PC-3 (cell line): ENCODE results near the gene ARHGEF17. TPM values are rescaled to one million over a fixed set of nuclear protein-coding genes. Genes with fewer than 3 reads are reported as not detected.

Experiments
- ATAC-seq: fragments of 200-7000 bp; cut with Tn5 transposase; 2 replicates; pipeline ENCODE4 v1.9.1; 2020; ENCODE audit warnings: mild to moderate bottlenecking, moderate library complexity
- BruUV-seq: library from RNA; stranded (reverse); fragments of 400-500 nt; replicated peaks from 2 replicates; lab custom pipeline; 2021; lab: Mats Ljungman, UMichigan
- CTCF ChIA-PET: fragments of 300-600 bp; sonication (Branson Sonifier 250); formaldehyde crosslinking; loops from one replicate; lab custom pipeline; 2022; ENCODE audit warnings: antibody characterized with exemption; lab: Charles Lee
- POLR2A ChIA-PET: fragments of 300-600 bp; sonication (Branson Sonifier 250); formaldehyde crosslinking; loops from one replicate; lab custom pipeline; 2022; ENCODE audit warnings: antibody characterized with exemption; ENCODE audit not compliant: unreplicated experiment; lab: Charles Lee
- DNase-seq: peaks from one replicate; pipeline ENCODE4 v3.0.0-alpha.2; 2015
- H2AFZ ChIP-seq: fragments of 300-600 bp; sonication (generic); 2 replicates; pipeline ENCODE4 v1.6.0; 2016; ENCODE audit warnings: antibody characterized with exemption, low read length
- H3F3A ChIP-seq: fragments of 300-600 bp; sonication (generic); one replicate; pipeline ENCODE4 v1.6.0; 2017; ENCODE audit warnings: antibody characterized with exemption, low read length, control low read depth, mild to moderate bottlenecking; ENCODE audit not compliant: unreplicated experiment
- H3K27ac ChIP-seq: fragments of 300-600 bp; sonication (generic); 2 replicates; pipeline ENCODE4 v1.5.1; 2016; ENCODE audit warnings: mild to moderate bottlenecking, low read length
- H3K27me3 ChIP-seq: fragments of 300-600 bp; sonication (generic); 2 replicates; pipeline ENCODE4 v1.6.1; 2016; ENCODE audit warnings: low read length, mixed read lengths
- H3K36me3 ChIP-seq: fragments of 300-600 bp; sonication (generic); 2 replicates; pipeline ENCODE4 v1.6.1; 2016; ENCODE audit warnings: low read depth, mixed run types, low read length, mixed read lengths
- H3K4me1 ChIP-seq: fragments of 300-600 bp; sonication (generic); 2 replicates; pipeline ENCODE4 v1.5.1; 2016; ENCODE audit warnings: low read length; ENCODE audit not compliant: insufficient read depth
- H3K4me2 ChIP-seq: fragments of 300-600 bp; sonication (generic); 2 replicates; pipeline ENCODE4 v1.6.0; 2016; ENCODE audit warnings: low read length
- H3K4me3 ChIP-seq: fragments of 300-600 bp; sonication (generic); 2 replicates; pipeline ENCODE4 v1.5.1; 2016; ENCODE audit warnings: mild to moderate bottlenecking, low read length, mixed read lengths
- H3K79me2 ChIP-seq: fragments of 300-600 bp; sonication (generic); 2 replicates; pipeline ENCODE4 v1.6.1; 2017; ENCODE audit warnings: low read length, mixed read lengths
- H3K9ac ChIP-seq: fragments of 300-600 bp; sonication (generic); 2 replicates; pipeline ENCODE4 v1.6.0; 2016; ENCODE audit warnings: mild to moderate bottlenecking, low read length
- H3K9me2 ChIP-seq: fragments of 300-600 bp; sonication (generic); replicated peaks from 2 replicates; pipeline ENCODE4 v1.6.1; 2016; ENCODE audit warnings: mixed run types, low read length, mixed read lengths
- H3K9me3 ChIP-seq: fragments of 300-600 bp; sonication (generic); 2 replicates; pipeline ENCODE4 v1.6.1; 2016; ENCODE audit warnings: low read length, mixed read lengths
- H4K20me1 ChIP-seq: fragments of 300-600 bp; sonication (generic); 2 replicates; pipeline ENCODE4 v1.6.1; 2016; ENCODE audit warnings: low read length, mixed read lengths
- CTCF ChIP-seq: fragments of 300-600 bp; sonication (generic); conservative IDR thresholded peaks from 2 replicates; pipeline ENCODE4 v1.5.1; 2017; ENCODE audit warnings: antibody characterized with exemption, low read depth, mild to moderate bottlenecking, low read length
- EZH2 ChIP-seq: fragments of 300-600 bp; sonication (generic); IDR thresholded peaks from one replicate; pipeline ENCODE4 v1.6.1; 2017; ENCODE audit warnings: antibody characterized with exemption, mild to moderate bottlenecking, low read length; ENCODE audit not compliant: unreplicated experiment
- EZH2phosphoT487 ChIP-seq: fragments of 300-600 bp; sonication (generic); IDR thresholded peaks from 2 replicates; pipeline ENCODE4 v1.6.1; 2018; ENCODE audit warnings: mild to moderate bottlenecking, antibody characterized with exemption, low read length, borderline replicate concordance
- intact Hi-C: fragments of 100-400 bp; cut with micrococcal nuclease; formaldehyde crosslinking; loops from 2 replicates; pipeline ENCODE4 v1.9.0; 2023
- total RNA-seq: library from RNA; depleted of rRNA; stranded (reverse); fragments of >200 nt; gene quantifications from 2 replicates; pipeline ENCODE4 v1.2.3, GENCODE V29; 2014

ARHGEF17 gene
- total RNA-seq, 1 experiment from 2014 or later, result 6.2 TPM

- Histone ChIP-seq H3K9me2 (no peaks in the 10 kb centered on the region), H3K9me3 (no peaks in the 10 kb centered on the region), H3K4me3 (no peak overlapping the region), H3K79me2 (no peaks in the 10 kb centered on the region), H4K20me1 (no peaks in the 10 kb centered on the region), H3K9ac (no peak overlapping the region), H3F3A (no peaks in the 10 kb centered on the region), H3K4me2 (no peak overlapping the region), H3K36me3 (no peaks in the 10 kb centered on the region), H2AFZ (no peak overlapping the region), H3K27ac (no peak overlapping the region), H3K4me1 (no peaks in the 10 kb centered on the region), H3K27me3 (no peaks in the 10 kb centered on the region)
- no peak for TF ChIP-seq CTCF
- no peak for TF ChIP-seq EZH2
- TF ChIP-seq EZH2phosphoT487, result no peak
- ChIA-PET POLR2A (no interaction called here), CTCF (no interaction called here)
- DNase-seq, result no peak
- intact Hi-C loops, result no loop called here
- no peak for ATAC-seq
- no TSS peak for BruUV-seq
These were observed 57.5 kb downstream of the ARHGEF17 start for GRCh38 chr11:73365352-73366264.

GRCh38 chr11:73366265-73366610 is 58.2 kb downstream of the ARHGEF17 start:
- no peak overlapping the region for H3K4me2 ChIP-seq
- TF ChIP-seq EZH2phosphoT487 (no peak), CTCF (no peak), EZH2 (no peak)
- no peaks in the 10 kb centered on the region for H3K4me1 ChIP-seq
- no peak overlapping the region for H3K9ac ChIP-seq
- no peaks in the 10 kb centered on the region for H3K79me2 ChIP-seq
- POLR2A ChIA-PET, result no interaction called here
- H3K27me3 ChIP-seq, result no peaks in the 10 kb centered on the region
- no peaks in the 10 kb centered on the region for H3K9me2 ChIP-seq
- intact Hi-C loops, result no loop called here
- no peaks in the 10 kb centered on the region for H3F3A ChIP-seq
- no peak overlapping the region for H2AFZ ChIP-seq
- BruUV-seq, result no TSS peak
- no peaks in the 10 kb centered on the region for H4K20me1 ChIP-seq
- no peaks in the 10 kb centered on the region for H3K36me3 ChIP-seq
- H3K27ac ChIP-seq, result no peak overlapping the region
- no peak for DNase-seq
- no peaks in the 10 kb centered on the region for H3K9me3 ChIP-seq
- no peak overlapping the region for H3K4me3 ChIP-seq
- ATAC-seq, result no peak
- CTCF ChIA-PET, result no interaction called here

GRCh38 chr11:73366953-73367352 is 58.9 kb downstream of the ARHGEF17 start:
- H3K36me3 ChIP-seq, result no peaks in the 10 kb centered on the region
- BruUV-seq, result no TSS peak
- H3K4me2 ChIP-seq, result no peak overlapping the region
- no peaks in the 10 kb centered on the region for H3K27me3 ChIP-seq
- no peaks in the 10 kb centered on the region for H3K9me3 ChIP-seq
- TF ChIP-seq EZH2, result no peak
- TF ChIP-seq EZH2phosphoT487, result no peak
- no peak for TF ChIP-seq CTCF
- ChIA-PET CTCF (no interaction called here), POLR2A (no interaction called here)
- H2AFZ ChIP-seq, result no peak overlapping the region
- H3K4me1 ChIP-seq, result no peaks in the 10 kb centered on the region
- H3K9me2 ChIP-seq, result no peaks in the 10 kb centered on the region
- H3K79me2 ChIP-seq, result no peaks in the 10 kb centered on the region
- no peak for ATAC-seq
- no peak for DNase-seq
- intact Hi-C loops, result no loop called here
- H3K4me3 ChIP-seq, result no peak overlapping the region
- H3K27ac ChIP-seq, result no peak overlapping the region
- H3F3A ChIP-seq, result no peaks in the 10 kb centered on the region
- no peak overlapping the region for H3K9ac ChIP-seq
- H4K20me1 ChIP-seq, result no peaks in the 10 kb centered on the region
